ENCODE measurements around the gene CDC25A.
"Not testable (repeated sequence)": the region's sequence is repeated elsewhere in the genome, so short reads cannot be mapped to it uniquely, and the experiment has no call there.

The CDC25A gene

DNA sequence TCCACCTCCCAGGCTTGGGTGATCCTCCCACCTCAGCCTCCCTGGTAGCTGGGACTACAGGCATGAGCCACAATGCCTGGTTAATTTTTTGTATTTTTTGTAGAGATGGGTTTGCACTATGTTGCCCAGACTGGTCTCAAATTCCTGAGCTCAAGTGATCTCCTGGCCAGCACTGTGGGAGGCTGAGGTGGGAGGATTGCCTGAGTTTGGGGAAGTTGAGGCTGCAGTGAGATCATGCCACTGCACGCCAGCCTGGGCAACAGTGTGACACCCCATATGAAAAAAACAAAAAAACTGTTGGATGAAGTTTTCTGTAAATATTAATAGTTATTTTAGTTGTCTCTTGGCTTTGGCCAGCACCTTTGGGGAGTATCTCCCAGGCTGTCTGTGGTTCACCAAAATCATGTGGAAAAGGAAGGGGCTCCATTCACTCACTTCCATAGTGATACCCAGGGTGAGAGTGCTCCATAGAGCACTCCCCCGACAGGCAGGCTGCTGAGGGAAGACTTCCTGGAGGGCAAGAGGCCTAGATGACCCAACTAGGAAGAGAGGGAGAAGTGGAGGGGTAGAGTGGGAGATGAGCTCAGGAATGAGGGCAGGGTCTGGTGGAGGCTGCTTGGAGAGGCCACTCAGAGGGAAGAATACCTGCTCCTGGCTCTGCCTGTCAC is 47.1 kb downstream of the CDC25A start:
- no peak for DNase-seq (ENCODE audit: low spot score)

DNA sequence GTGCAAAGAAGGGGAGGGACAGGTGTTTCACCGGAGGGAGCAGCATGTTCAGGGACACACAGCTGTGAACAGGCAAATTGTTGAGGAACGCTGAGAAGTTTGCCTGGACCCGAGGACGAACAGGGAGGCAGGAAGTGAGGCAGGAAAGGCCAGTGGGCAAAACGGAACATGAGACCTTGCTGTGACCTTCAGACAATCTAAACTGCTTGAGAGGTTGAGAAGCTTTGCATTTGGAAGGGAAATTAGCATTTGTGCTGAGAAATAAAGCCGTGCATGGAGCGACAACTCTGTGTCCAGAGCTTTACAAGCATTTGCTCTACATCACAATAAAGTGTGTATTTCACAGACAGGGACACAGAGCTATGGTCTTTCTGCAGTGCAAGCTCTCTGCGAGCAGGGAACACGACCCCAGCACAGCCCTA is 47.9 kb downstream of the CDC25A start:
- DNase-seq (ENCODE audit: low spot score), result no peak

DNA sequence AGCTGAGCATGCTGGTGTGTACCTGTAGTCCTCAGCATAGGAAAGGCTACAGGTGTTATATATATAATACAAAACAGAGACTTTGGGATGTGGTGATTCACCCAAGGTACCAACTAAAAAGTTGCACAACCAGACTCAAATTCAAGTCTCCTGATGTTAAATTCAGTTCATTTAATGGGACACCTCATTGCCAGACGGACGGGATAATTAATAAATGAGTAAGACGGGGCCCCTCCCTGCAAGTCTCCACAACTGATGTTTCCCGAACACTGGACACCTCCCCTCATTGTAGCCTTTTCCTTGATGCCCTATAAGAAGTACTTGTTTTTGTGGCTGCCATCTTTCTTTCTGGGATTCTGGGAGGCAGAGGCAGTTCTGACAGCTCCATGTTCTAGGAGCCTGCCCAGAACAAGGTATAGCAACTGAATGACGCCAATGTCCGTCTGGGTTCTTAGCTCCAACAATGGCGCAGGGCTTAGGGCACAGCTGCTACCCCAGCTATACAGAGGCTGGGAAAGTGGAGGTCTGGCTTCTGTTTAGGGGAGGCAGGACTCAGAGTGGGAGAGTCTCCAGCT is 50.7 kb downstream of the CDC25A start:
- no peak for DNase-seq (ENCODE audit: low spot score)

DNA sequence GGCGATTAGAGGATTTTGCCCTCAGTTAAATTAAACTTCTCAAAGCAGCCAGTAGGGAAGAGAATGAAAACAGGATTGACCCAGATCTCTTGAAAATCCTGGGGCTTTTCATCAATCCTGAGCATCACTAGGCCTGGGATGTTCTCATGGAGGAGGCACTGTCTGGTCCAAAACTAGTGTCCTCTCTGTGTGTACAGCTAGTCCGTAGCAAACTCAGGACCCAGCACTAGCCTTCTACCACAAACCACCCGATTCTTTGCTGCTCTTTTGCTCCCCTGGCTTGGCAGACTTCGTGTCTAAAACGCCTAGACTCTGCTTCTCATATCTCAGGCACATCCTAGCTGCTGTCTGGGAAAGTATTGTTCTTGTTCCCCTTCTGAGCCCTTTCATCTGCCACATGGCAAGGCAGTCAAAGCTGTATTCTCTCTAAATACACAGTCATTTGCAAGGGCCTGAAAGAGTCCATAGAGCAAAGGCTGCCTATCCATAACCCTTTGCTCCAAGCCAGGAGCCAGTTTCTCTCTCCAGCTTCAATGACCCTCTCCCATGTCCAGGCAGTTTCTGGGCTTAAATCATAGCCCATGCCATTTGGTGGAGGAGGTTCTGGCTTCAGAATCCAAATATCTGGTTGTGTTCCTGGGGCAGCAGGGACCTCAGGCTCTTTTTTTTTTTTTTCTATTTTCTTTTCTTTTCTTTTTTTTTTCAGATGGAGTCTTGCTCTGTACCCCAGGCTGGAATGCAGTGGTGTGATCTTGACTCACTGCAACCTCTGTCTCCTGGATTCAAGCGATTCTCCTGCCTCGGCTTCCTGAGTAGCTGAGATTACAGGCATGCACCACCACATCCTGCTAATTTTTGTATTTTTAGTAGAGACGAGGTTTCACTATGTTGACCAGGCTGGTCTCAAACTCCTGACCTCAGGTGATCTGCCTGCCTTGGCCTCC is 52.4 kb downstream of the CDC25A start:
- DNase-seq (ENCODE audit: low spot score), result no peak

DNA sequence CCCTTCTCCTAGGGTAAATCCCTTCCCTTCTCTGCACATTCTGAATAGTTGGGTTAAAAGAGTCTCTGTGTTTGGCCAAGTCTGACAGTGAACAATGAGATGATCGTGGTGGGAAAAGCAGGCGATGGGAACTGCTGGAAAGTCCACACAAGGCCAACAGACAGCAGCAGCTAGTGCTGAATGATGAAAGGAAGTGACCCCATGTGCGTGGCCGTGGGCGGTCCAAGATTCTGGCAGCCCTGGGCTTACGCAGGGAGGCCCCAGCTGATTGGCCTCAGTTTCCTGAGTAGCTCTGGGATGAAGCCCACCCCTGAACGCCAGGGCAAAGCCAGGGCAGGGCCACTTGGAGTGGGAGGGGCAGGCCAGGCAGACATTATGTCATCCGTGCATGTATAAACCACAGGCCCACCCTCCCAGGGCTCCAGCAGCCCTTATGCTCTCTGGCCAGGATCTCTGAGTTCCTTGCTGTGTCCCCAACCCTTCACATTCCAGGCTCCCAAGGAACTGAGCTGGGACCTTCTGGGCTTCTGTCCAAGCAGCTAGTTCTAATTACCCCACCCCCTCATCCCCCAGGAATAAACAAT is 57.8 kb downstream of the CDC25A start:
- no peak for DNase-seq (ENCODE audit: low spot score)

DNA sequence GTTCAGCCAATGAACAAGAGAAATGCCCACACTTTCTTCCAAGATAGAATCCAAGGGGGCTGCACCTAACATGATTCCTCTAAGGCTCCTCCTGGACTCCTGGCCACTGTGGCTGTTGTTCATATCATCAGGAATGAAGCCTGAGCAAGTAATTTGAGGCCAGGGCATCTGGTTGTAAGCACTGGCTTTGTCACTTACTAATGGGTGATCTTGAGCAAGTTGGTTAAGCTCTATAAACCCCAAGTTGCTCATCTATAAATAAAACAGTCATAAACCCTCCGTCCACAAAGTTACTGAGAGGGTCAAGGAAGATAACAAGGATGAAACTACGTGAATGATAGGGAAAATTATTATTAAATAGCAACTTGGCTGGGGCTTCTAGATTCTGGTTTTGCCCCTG is 58.3 kb downstream of the CDC25A start:
- no peak for DNase-seq (ENCODE audit: low spot score)

DNA sequence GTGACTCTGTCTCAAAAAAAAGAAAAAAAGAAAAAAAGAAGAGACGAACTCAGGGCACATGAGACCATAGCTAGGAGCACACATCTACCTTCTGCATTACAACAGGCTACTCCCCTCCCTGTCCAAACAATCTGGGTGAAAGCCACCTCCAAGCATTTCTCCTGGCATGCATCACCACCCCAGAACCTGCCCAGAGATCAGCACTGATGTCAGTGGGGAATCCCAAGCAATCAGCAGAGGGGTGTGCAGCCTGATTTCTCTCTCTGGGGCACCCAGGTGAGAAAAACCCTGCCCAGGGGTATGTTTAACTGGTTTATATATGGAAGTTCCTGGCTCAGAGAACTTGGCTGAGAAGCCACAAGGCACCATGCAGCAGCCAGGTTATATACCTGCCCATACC is 59.4 kb downstream of the CDC25A start:
- no peak for DNase-seq (ENCODE audit: low spot score)

DNA sequence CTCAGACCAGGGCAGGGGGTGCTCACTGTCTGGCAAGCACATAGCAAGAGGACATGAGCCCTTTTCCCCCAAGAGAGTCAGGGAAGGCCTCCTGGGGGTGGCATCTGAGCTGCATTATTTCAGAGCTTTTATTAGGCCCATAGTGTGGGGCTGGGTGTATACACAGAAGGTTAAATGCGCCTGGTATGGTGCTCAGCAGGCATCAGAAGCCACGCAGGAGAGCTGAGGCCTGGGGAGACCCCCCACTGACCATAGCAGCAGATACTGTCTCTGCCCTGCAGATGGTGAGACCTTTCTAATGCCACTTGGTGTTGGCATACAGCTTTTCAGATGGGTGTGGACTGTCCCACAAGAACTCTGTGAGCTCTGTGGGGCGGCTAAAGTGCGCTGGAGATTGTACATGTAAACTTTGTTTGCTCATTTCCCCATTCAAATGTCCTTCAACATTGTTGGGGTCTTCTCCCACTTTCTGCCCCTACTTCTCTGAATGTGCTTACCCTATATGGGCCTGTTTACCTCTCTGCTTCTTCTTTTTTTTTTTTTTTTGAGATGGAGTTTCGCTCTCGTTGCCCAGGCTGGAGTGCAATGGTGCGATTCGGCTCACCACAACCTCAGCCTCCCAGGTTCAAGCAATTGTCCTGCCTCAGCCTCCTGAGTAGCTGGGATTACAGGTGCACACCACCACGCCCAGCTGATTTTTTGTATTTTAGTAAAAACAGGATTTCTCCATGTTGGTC is 62.2 kb downstream of the CDC25A start:
- DNase-seq (ENCODE audit: low spot score), result no peak

DNA sequence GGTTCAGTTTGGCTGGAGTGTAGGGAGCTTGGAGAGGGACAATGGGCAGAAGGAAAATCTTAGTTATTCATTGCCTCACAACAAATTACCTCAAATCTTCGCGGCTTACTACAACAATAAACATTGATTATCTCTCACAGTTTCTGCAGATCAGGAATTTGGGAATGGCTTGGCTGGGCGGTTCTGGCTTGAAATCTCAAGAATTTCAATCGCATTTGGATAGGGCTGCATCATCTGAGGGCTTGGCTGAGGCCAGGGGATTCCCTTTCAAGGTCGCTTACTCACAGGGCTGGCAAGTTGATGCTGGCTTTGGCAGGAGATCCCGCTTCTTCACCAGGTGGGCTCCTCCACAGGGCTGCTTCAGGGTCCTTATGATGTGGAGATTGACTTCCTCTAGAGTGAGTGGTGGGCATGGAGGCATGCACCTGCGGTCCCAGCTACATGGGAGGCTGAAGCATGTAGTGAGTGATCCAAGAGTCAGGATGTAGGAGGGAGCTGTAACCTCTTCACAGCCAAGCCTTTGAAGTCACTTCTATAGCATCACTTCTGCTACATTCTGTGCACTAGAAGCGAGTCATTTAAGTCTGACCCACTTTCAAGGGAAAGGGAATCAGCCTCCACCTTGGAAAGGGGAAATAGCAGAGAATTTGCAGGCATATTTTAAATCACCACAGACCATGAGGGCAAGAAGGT is 63.1 kb downstream of the CDC25A start:
- no peak for DNase-seq (ENCODE audit: low spot score)

DNA sequence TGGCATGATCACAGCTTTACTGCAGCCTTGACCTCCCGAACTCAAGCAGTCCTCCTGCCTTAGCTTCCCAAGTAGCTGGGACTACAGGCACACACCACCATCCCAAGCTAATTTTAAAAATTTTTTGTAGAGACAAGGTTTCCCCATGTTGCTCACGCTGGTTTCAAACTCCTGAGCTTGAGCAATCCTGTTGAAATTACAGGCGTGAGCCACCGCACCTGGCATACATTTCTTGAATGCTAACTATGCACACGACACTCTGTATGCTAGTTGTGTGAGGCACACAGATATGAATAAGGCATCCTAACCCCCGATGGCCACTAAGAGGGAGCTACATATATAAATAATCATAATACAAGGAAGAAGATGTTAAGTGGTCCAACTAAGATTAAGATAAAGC is 64.9 kb downstream of the CDC25A start:
- DNase-seq (ENCODE audit: low spot score), result no peak

DNA sequence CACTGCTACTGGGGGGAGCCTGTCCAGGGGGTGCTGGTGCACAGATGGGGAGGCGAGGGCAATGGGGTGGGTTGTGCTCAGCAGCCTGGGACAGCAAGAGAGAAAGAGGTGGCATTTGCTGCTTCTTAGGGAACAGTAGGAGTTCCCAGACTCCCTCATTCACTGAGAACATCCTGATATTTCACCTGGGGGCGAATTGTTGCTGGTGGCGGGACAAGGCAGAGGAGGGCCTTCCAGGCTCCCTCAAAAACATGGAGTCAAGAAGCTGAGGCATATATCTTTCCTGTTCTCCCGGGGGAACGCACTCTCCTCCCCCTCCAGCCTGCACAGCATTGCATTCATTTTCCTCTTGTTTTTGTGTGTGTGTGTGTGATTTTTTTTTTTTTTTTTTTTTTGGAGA is 65.7 kb downstream of the CDC25A start:
- DNase-seq (ENCODE audit: low spot score), result no peak

DNA sequence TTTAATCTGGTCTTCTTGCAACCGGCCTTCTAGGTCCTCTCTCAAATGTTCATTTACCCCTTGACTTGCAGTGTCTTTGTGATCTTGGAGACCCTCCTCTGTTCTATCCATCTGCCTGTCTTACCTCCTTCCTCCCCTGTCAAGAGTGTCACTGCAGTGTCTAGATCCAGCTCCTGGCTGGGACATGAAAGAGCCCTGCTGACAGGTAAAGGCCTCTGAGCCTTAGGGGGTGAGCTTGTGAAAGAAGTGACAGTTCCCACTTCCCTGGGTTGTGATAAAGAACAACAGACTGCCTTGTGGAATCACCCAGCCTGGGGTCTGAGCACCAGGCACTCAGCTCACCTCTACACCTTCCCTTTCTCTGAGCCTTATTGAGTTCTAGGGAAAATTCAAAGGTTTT is 68.0 kb downstream of the CDC25A start:
- no peak for DNase-seq (ENCODE audit: low spot score)

DNA sequence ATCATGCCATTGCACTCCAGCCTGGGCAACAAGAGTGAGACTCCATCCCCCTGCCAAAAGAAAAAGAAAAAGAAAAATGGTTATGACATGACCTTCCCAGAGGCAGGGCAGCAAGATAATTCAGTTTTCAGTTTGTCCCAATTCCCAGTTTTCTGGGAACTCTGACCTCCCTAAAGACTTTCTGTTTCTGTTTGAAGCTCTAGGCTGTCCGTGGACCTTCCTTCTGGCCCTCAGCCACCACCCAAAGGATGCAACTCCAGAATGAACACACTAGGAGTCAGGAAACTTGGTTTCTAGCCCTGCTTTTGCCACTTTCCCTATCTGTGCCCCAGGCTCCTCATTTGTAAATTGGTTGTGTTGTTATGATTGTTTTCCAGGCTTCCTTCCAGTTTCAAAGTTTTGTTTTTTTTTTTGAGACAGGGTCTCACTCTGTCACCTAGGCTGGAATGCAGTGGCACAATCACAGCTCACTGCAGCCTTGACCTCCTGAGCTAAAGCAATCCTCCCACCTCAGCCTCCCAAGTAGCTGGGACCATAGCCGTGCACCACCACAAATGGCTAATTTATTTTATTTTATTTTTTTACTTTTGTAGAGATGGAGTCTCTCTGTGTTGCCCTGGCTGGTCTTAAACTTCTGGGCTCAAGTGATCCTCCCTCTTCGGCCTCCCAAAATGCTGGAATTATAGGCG is 68.6 kb downstream of the CDC25A start:
- no peak for DNase-seq (ENCODE audit: low spot score)

DNA sequence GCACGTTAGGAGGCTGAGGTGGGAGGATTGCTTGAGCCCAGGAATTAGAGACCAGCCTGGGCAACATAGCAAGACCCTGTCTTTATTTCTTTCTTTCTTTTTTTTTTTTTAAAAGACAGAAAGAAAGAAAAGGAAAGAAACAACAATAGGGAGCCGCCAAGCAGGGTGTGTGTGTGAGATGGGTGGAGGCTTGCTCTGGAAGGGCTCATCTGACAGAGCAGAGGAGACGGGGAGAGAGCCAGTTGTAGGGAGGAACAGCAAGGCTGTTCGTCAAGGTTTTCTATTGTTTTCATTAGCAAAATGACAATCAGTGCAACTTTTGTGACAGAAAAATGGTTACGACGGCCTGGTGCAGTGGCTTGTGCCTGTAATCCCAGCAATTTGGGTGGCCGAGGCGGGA is 69.3 kb downstream of the CDC25A start:
- no peak for DNase-seq (ENCODE audit: low spot score)

DNA sequence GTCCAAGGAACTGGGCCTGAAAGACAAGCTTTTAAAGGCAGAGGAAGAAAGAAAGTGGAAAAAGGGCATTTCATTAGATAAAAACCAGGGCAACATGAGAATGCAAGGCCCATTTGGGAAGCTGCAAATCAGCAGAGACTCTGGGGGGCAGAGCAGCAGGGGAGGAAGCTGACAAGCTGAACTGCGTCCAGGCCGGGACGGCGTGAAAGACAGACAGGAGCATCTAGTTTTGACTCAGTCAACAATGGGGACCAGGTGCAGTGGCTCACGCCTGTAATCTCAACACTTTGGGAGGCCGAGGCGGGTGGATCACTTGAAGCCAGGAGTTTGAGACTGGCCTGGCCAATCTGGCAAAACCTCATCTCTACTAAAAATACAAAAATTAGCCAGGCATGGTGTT is 69.9 kb downstream of the CDC25A start:
- no peak for DNase-seq (ENCODE audit: low spot score)

DNA sequence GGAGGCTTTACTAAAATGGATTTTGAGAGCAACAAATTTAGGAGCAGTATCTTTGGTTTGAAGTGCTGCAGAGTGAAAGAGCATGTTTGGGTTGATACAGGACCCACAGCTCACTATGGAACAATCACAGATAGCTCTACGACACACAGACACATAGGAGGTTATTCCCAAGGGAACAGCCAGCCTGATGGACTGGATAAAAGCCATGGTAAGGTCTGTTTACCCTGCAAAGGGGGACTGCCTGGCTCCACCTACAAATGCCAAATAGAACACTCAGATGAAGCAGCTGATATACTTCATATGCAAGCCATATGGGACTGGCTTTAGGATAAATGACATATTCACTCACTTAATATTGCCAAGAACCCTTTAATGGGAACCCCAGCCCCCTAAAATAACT is 75.4 kb downstream of the CDC25A start:
- no peak for DNase-seq (ENCODE audit: low spot score)

DNA sequence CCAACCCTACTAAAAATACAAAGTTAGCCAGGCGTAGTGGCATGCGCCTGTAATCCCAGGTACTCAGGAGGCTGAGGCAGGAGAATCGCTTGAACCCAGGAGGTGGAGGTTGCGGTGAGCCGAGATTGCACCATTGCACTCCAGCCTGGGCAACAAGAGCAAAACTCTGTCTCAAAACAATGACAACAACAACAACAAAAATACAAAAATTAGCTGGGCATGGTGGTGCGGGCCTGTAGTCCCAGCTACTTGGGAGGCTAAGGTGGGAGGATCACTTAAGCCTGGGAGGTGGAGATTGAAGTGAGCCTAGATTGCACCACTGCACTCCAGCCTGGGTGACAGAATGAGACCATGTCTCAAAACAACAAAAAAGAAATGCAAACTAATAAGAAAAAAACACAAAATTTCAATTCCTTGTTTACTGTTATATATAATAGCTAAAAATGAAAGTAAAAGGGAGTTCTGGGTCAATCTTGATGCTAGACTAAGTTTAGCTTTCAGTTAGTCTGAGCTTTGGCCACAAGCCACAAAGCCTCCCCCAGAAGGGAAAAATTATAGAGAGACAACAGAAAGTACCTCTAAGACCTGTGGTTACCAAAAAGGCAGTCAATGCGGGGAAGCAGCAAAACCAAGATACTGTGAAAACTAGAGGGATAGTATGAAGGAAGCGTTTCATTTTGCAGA is 76.0 kb downstream of the CDC25A start:
- not testable (repeated sequence) for DNase-seq (ENCODE audit: low spot score)

DNA sequence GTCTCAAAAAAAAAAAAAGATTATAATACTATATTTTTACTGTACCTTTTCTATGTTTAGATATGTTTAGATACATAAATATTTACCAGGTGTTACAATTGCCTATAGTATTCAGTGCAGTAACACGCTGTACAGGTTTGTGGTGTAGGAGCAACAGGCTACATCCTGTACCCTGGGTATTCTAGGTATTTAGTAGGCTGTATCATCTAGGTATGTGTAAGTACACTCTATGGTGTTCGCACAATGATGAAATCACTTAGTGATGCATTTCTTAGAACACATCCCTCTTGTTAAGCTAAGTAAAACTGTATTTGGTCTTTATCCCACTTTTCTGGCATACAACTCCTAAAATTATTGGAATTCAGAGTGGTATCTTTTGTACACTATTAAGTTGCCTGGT is 77.8 kb downstream of the CDC25A start:
- no peak for DNase-seq (ENCODE audit: low spot score)

DNA sequence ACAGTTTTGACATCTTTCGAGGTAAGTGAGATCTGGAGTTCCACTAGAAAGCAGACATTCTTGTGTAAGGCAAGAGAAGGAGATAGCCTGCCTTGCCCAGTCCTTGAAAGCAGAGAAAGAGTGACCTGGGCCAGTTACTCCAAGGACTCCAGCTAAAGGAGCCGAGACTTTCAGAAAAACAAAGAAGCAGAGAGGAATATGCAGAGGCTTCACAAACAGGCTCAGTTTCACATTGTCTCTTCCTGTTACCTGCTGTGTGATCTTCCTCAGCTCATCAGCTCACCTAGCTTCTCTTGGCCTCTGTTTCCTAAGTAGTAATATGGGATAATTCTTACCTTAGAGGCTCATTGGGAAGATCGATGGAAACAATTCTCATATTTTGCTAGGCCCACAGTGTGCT is 81.0 kb downstream of the CDC25A start:
- no peak for DNase-seq (ENCODE audit: low spot score)
